A549 treated with CpdA at 1 μM for 4 hours (cell line): ENCODE data around the gene SNCAIP. TPM values are rescaled to one million over a fixed set of nuclear protein-coding genes. Genes with fewer than 3 reads are reported as not detected.

Experiments
- total RNA-seq: library from RNA; stranded (reverse); fragments of 200-300 nt; extraction: Qiagen RNA extraction; gene quantifications from 5 replicates; pipeline ENCODE4 v1.2.3, GENCODE V29; 2022; ENCODE audit warnings: low read depth

SNCAIP gene
- total RNA-seq: 0.05 TPM in 1 of 5 replicates, not detected in the others

DNA sequence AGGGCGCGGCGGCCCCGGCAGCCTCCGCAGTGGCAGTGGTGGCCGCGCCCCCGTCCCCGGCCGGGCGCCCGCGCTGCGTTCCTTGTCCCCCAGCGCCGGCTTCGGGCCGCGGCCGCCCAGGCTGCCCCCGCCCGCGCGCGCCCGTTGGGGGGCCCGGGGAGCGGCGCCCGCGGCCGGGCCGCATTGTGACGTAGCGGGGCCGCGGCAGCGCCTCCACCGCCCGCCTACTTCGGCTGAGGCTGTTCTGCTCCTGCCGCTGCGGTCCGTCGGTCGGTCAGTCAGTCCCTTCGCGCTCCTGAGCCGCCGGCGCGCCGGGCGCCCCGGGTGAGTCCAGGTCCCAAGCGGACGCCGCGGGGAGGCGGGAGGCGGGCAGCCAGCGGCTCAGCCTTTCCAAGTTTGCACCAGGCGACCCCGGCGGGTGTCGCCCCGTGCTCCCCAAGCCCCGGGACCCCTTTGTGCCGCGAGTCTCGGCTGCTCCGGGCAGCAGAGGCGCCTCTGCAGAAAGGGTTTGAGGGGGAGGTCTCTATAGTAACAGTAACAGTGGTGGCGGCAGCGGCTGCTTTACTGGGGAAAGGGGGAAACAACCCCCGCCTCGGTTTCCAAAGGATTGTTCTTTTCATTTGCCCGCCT, at the start of gene SNCAIP:
TSS of gene SNCAIP (plus strand) at position 277 of the 630 bp plus-strand sequence. CDS start 78,898 bp downstream, outside the sequence.

Other genes with a start within 250 kb of the SNCAIP start
- gene LOX, start 234.0 kb upstream of the SNCAIP start, total RNA-seq: 0.71 to 1.6 TPM (median 1.4 TPM) in 5 replicates
- 0.13 to 0.23 TPM (median 0.22 TPM) in 5 replicates for gene ZNF474, start 182.7 kb upstream of the SNCAIP start, total RNA-seq